Measurements from ENCODE around the gene PRICKLE2.

The PRICKLE2 gene

DNA sequence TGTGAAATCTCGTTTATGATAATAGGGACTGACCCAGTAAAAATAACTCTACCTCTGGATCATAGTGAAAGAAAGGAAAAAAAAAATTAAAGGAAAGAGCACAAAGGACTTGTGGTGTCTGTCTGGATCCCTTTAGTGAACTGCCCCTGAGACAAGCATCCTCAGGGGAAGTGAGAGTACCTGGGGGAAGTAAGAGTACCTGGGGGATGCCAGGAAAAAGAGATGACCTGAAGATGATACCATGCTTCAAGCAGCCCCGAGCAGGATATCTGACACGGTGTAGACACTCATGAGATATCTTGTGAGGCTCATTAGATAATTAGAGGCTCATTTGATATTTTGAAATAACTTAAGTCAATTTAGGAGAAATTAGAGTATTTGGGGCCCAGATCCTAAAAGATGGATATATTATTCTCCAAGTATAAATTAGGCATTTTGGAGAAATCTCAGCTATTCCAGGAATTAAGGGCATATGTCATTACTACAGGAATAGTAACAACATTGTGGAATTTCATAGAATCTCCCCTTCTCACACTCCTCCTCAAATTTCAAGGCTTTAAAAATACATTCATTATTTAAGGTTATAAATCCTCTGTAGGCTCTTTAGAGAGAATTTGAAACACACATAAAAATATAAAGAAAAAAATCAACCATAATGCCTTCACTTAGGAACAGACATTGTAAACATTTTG, 165.6 kb downstream of the PRICKLE2 start:
- Histone ChIP-seq H3F3A (ENCODE audit: insufficient read depth, low read length) (no peaks in the 10 kb centered on the region), H3K4me3 (ENCODE audit: low read length) (no peak overlapping the region), H3K79me2 (ENCODE audit: low read length) (no peaks in the 10 kb centered on the region), H3K27me3 (replicated peaks; ENCODE audit: insufficient read depth, low read length) (no peaks in the 10 kb centered on the region), H3K9me2 (replicated peaks; ENCODE audit: insufficient read depth, low read length) (no peaks in the 10 kb centered on the region), H3K27ac (ENCODE audit: low read length) (no peak overlapping the region), H3K36me3 (replicated peaks; ENCODE audit: insufficient read depth, low read length) (no peaks in the 10 kb centered on the region), H2AFZ (ENCODE audit: low read length) (no peak overlapping the region), H3K9ac (ENCODE audit: low read length) (no peak overlapping the region), H3K4me2 (ENCODE audit: low read depth, low read length) (no peak overlapping the region), H3K4me1 (ENCODE audit: low read length) (no peaks in the 10 kb centered on the region), H3K9me3 (replicated peaks; ENCODE audit: insufficient read depth, low read length) (no peaks in the 10 kb centered on the region), H4K20me1 (ENCODE audit: insufficient read depth, low read length) (no peaks in the 10 kb centered on the region)
- TF ChIP-seq EZH2phosphoT487 (IDR thresholded peaks at IDR 0.05; ENCODE audit: low read length): no peak
- TF ChIP-seq, protein P1, sequence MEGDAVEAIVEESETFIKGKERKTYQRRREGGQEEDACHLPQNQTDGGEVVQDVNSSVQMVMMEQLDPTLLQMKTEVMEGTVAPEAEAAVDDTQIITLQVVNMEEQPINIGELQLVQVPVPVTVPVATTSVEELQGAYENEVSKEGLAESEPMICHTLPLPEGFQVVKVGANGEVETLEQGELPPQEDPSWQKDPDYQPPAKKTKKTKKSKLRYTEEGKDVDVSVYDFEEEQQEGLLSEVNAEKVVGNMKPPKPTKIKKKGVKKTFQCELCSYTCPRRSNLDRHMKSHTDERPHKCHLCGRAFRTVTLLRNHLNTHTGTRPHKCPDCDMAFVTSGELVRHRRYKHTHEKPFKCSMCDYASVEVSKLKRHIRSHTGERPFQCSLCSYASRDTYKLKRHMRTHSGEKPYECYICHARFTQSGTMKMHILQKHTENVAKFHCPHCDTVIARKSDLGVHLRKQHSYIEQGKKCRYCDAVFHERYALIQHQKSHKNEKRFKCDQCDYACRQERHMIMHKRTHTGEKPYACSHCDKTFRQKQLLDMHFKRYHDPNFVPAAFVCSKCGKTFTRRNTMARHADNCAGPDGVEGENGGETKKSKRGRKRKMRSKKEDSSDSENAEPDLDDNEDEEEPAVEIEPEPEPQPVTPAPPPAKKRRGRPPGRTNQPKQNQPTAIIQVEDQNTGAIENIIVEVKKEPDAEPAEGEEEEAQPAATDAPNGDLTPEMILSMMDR (IDR thresholded peaks at IDR 0.05; ENCODE audit: low read length): no peak
- TF ChIP-seq EZH2 (optimal IDR thresholded peaks at IDR 0.05; ENCODE audit: low read depth, low read length): no peak
- DNase-seq: no peak

GRCh38 chr3:64058566-64058965, 166.7 kb downstream of the PRICKLE2 start:
- TF ChIP-seq EZH2phosphoT487 (IDR thresholded peaks at IDR 0.05; ENCODE audit: low read length) (no peak), EZH2 (optimal IDR thresholded peaks at IDR 0.05; ENCODE audit: low read depth, low read length) (no peak)
- TF ChIP-seq, protein P1 (IDR thresholded peaks at IDR 0.05; ENCODE audit: low read length): no peak
- Histone ChIP-seq H4K20me1 (ENCODE audit: insufficient read depth, low read length) (no peaks in the 10 kb centered on the region), H3F3A (ENCODE audit: insufficient read depth, low read length) (no peaks in the 10 kb centered on the region), H3K79me2 (ENCODE audit: low read length) (no peaks in the 10 kb centered on the region), H3K36me3 (replicated peaks; ENCODE audit: insufficient read depth, low read length) (no peaks in the 10 kb centered on the region), H2AFZ (ENCODE audit: low read length) (no peak overlapping the region), H3K4me2 (ENCODE audit: low read depth, low read length) (no peak overlapping the region), H3K9me2 (replicated peaks; ENCODE audit: insufficient read depth, low read length) (no peaks in the 10 kb centered on the region), H3K4me1 (ENCODE audit: low read length) (no peaks in the 10 kb centered on the region), H3K27ac (ENCODE audit: low read length) (no peak overlapping the region), H3K9ac (ENCODE audit: low read length) (no peak overlapping the region), H3K4me3 (ENCODE audit: low read length) (no peak overlapping the region), H3K27me3 (replicated peaks; ENCODE audit: insufficient read depth, low read length) (no peaks in the 10 kb centered on the region), H3K9me3 (replicated peaks; ENCODE audit: insufficient read depth, low read length) (no peaks in the 10 kb centered on the region)
- no peak for DNase-seq

DNA sequence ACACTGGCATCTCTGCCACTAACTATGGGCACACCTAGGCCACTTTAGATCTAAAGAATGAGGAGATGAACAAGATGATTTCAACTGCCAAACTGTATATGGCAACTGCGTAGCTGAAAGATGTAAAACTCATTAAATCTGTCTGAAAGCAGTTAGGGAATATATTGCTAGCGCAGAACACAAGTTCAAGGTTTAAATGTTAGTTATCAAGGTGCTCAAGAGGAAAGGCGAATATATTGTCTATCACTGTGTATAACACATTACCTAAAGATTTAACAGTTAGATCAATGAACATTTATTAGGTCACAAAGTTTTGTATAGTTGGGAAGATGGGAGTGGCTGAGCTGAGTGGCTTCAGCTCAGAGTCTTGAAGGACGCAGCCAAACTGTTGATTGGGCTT, 168.0 kb downstream of the PRICKLE2 start:
- H3K9me3 ChIP-seq (replicated peaks; ENCODE audit: insufficient read depth, low read length): no peaks in the 10 kb centered on the region
- no peaks in the 10 kb centered on the region for H3K9me2 ChIP-seq (replicated peaks; ENCODE audit: insufficient read depth, low read length)
- no peak overlapping the region for H3K4me2 ChIP-seq (ENCODE audit: low read depth, low read length)
- H3K4me1 ChIP-seq (ENCODE audit: low read length): no peaks in the 10 kb centered on the region
- H3K27me3 ChIP-seq (replicated peaks; ENCODE audit: insufficient read depth, low read length): no peaks in the 10 kb centered on the region
- H3K79me2 ChIP-seq (ENCODE audit: low read length): no peaks in the 10 kb centered on the region
- no peak overlapping the region for H2AFZ ChIP-seq (ENCODE audit: low read length)
- H3K36me3 ChIP-seq (replicated peaks; ENCODE audit: insufficient read depth, low read length): no peaks in the 10 kb centered on the region
- H3K9ac ChIP-seq (ENCODE audit: low read length): no peak overlapping the region
- no peak for DNase-seq
- no peak overlapping the region for H3K27ac ChIP-seq (ENCODE audit: low read length)
- no peaks in the 10 kb centered on the region for H3F3A ChIP-seq (ENCODE audit: insufficient read depth, low read length)
- H3K4me3 ChIP-seq (ENCODE audit: low read length): no peak overlapping the region
- H4K20me1 ChIP-seq (ENCODE audit: insufficient read depth, low read length): no peaks in the 10 kb centered on the region
- TF ChIP-seq EZH2phosphoT487 (IDR thresholded peaks at IDR 0.05; ENCODE audit: low read length): no peak
- TF ChIP-seq EZH2 (optimal IDR thresholded peaks at IDR 0.05; ENCODE audit: low read depth, low read length): no peak
- TF ChIP-seq, protein P1 (IDR thresholded peaks at IDR 0.05; ENCODE audit: low read length): no peak

All from MM.1S (cell line).